ENCODE data around the gene IL17A. TPM values are rescaled to one million over a fixed set of nuclear protein-coding genes. Genes with fewer than 3 reads are reported as not detected.
"Not testable (repeated sequence)": the region's sequence is repeated elsewhere in the genome, so short reads cannot be mapped to it uniquely, and the experiment has no call there.

The IL17A gene
- total RNA-seq, 1 donor from 2014 or later = 2.4 TPM

DNA sequence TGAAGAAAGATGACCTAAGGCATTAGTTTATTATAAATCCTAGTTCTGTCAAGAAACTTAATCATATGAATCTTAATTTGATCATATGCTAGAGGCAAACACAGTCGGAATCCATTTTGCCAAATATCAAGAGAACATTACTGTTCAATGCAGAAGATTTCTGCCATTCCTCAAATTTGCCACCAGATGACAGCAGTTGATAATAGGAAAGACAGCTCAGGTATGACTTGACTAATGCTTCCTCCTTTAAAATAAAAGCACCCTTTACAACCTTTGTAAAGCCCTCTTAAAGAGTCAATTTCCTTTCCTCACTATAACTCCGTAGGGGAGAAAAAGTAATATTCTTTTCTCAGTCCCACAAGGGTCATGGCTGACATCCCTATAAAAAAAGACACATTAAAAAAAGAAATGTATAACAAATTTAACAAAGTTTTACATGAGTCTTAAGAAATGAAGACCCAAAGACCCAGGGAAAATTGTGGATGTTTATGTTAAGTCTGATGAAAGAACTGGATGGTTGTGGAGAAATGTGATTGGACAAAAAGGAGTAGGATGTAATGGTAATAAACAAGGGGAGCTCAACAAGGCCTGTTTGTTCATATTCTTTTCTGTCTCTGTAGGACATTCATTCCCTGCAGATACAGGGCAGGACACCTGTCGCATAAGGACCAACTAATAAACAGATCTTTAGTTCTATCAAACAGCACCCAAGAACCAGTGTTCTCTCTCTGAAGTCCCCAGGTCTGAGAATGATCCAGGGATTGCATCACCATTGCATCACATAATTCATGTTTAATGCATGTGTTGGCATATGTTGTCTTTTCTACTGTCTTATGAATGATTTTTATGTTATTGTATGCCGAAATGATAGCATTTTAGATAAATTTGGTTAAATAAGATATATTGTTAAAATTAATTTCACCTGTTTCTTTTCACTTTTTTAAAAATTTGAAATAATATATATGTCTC, 23.0 kb upstream of the IL17A start:
- DNase-seq (ENCODE audit: low spot score) = no peak

DNA sequence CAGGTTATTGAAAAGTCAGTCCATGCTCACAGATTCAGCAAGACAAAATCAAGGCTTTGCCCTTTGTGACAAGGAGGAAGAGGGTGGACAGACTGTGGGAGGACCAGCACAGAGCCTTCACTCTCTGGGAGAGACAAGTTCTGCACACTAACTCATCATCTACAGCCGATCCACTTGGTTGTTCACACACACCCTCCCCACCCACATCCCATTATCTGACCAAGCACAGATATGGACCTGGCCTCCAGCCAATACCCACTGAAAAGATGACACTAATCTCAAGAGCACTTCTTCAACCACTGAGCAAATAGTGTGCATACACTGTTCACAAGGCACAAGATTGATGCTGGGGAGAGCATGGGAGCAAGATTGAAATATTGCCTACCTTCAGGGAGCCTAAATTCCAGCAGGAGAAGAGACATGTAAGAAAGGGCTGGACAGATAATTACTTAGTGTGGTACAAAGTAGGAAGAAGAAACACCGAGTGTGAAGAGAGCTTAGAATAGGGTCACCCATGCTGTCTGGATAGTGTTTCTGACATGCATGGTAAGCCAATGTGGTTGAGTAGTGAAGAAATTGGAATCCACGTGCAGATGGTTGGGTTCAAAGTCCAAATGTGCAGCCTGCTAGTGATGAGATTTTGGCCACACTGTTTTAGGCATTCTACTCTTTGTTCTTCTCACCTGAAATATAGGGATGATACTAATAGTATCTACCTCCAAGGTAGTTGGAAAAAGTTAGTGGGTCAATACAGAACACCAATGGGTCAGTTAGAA, 21.7 kb upstream of the IL17A start:
- no peak for DNase-seq (ENCODE audit: low spot score)

DNA sequence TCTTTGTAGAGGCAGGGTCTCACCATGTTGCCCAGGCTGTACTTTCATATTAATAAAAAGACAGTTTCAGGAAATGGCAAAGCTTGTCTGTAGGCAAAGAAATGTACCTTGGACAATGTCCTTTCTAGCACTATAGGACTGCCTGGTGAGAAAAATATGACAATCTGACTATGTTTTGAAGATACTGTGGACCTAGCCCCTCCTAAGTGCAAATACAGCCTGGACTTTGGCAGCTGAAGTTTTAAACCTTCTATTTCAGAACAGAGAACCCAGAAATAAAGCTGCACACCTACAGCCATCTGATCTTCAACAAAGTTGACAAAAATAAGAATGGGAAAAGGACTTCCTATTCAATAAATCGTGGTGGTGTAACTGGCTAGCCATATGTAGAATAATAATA, 18.9 kb upstream of the IL17A start:
- no peak for DNase-seq (ENCODE audit: low spot score)

DNA sequence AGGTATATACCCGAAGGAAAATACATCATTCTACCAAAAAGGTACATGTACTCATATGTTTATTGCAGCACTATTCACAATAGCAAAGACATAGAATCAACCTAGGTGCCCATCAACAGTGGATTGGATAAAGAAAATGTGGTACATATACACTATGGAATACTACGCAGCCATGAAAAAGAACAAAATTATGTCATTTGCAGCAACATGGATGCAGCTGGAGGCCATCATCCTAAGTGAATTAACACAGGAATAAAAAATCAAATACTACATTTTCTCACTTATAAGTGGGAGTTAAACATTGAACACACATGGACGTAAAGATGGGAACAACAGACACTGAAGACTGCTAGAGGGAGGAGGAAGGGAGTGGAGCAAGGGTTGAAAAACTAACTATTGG, 17.8 kb upstream of the IL17A start:
- DNase-seq (ENCODE audit: low spot score) = not testable (repeated sequence)

DNA sequence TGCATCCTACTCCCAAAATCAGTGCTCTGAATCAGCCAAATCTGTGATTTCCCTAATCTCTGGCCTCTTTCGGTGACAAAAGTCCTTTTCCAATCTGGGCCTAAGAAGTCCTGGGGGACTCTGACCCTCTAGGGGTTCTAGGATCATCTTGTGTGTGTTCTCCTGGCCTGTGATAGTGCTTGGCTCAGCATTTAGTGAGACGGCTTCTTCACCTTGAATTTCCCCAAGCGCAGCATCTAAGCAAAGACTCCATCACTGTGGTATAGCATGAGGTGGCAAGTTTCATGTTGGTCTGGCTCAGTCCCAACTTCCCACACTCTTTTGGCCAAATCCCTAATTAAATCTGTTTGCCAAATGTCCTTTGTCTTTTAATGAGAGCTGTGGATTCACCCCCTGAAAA, 12.1 kb upstream of the IL17A start:
- no peak for DNase-seq (ENCODE audit: low spot score)

DNA sequence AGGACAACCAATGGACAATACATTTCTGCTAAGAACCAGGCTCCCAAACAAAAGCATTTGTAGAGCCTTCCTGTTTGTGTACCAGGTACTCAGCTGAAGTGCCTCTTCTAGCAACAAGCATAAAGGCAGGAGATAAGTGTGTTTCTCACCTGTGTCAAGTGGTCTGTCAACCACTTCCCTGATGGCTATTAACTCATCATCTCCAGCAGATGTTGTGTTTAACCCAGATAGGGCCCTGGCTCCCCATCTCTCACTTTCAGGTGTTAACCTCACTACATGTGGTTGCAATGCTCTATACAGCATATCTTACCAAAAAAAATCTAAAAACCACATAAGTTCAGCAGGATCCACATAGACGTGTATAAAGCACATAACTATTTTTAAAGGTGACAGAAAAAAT, 9.6 kb upstream of the IL17A start:
- no peak for DNase-seq (ENCODE audit: low spot score)

DNA sequence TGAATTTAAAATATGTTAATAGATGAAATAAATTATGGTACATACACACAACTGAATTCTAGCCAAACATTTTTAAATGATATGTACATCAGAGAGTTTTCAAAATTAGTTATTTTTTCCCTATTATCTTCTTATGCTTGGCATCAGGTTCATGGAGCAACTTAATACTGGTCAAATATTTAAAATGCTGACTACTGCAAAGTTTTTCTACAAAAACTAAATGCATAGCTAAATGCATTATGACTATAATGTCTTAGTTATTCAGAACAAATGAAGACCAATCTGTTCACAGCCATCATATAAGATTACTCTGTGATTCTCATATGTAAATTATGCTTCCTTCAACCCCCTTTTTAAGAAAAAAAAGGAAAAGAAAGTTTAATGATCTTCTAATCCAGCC, 8.2 kb upstream of the IL17A start:
- no peak for DNase-seq (ENCODE audit: low spot score)

DNA sequence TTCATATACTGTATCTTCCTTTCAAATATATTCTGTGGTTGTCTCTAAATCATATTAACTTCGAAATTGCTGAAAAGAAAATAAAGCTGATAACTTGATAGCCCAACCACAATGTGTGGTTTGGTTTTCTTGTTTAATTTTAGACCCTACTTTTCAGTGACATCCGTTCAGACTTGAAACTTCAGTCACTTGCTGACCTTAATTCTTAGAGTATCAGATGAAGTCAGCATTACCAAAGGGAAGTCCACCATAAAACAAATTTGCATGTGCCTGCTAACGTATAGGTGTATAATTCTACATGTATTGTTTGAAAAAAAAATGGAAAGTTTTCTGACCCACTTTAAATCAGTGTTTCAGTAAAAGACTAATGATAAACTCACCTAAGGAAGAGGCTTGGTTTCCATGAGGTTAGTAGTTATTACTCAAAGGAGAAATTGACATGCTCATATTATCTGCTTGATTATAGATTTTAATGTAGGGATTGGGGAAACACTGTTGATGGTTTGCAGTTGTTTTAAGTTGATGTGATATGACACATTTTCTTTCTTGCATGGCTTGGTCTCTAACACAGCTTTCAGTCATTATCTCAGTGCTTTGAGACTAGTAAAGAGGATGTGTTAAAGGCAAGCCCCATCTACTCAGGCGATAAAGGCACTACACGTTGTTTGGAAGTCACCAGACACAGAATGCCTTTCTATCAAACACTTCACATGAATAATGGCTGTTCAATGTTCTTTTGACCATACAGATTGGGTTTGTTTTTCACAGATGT, 5.2 kb upstream of the IL17A start:
- DNase-seq (ENCODE audit: low spot score) = no peak

DNA sequence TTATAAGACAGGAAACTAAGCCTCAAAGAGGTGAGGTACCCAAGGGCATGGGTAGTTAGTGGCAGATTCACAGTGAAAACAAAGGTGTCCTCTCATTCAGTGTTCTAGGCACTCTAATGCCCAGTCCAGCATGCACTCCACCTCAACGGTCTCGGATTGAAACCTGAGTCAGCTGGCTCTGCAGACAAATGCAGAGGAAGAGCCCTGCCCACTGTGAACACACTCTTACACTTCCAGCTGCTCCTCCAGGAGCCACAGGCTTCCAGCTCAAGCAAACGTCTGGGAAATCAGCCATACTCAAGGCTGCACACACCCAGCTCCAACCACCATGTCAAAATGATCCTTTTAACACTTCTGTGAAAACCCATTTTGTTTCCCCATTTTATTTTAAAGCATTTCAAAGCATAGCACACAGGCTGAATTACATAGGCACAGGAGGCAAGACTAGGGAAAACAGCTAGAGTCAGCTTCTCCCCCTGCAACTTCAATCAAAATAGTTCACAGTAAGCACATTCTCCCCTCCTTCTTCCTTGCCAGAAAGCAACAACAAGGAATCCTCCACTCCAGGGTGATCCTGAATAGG, 3.0 kb upstream of the IL17A start:
- peak; percentile 9 for DNase-seq (ENCODE audit: low spot score)

DNA sequence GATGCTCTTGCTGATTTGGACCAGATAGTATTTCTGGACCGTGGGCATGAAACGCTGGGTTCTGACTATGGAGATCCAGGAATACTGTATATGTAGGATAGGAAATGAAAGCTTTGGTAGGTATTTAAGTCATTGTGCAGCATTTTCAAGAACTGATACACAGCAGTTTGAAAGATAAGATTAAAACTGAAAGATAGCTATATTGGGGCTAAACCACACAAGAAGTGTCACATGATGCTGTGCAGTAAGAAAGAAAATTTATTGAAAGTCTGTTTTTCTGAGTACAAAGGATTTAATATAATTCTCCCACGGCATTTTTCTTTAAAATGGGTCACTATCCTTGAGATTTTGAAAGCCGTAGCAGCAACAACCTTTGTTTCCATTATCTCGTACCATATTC, 305 bp downstream of the IL17A start:
- no peak for DNase-seq (ENCODE audit: low spot score)

DNA sequence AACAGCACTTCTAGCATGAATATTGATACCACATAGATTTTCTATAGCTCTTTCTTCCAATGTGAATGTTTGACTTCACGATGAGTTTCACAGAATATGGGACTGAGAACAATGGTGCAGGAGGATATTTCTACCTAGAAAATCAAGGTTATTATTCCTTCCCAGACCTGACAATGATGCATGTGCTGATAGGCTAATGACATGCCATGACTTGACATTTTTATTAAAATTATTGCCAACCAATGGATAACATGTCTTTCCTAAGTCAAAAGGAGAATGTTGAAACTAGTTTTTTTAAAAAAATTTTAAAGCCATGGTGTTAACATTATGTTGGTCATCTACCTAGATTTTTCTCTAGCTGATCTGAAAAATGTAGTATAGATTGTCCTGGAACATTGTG, 923 bp downstream of the IL17A start:
- no peak for DNase-seq (ENCODE audit: low spot score)

DNA sequence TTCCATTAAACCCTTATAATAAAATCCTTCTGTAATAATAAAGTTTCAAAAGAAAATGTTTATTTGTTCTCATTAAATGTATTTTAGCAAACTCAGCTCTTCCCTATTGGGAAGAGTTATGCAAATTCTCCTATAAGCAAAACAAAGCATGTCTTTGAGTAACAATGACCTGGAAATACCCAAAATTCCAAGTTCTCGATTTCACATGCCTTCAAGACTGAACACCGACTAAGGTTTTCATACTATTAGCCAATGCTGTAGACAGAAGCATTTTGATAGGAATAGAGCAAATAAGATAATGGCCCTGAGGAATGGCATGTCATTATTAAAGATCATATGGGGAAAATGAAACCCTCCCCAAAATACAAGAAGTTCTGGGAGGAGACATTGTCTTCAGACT, 3.8 kb downstream of the IL17A start:
- no peak for DNase-seq (ENCODE audit: low spot score)

DNA sequence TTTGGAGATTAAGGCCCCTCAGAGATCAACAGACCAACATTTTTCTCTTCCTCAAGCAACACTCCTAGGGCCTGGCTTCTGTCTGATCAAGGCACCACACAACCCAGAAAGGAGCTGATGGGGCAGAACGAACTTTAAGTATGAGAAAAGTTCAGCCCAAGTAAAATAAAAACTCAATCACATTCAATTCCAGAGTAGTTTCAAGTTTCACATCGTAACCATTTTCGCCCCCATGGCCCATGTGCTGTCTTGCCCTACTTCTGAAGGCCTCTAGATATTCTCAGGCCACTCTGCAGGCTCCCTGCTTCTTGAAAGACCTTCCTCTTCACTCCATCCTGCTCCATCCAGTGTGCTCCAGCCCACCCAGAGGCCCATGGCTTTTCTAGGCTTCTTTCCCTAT, 4.2 kb downstream of the IL17A start:
- no peak for DNase-seq (ENCODE audit: low spot score)

DNA sequence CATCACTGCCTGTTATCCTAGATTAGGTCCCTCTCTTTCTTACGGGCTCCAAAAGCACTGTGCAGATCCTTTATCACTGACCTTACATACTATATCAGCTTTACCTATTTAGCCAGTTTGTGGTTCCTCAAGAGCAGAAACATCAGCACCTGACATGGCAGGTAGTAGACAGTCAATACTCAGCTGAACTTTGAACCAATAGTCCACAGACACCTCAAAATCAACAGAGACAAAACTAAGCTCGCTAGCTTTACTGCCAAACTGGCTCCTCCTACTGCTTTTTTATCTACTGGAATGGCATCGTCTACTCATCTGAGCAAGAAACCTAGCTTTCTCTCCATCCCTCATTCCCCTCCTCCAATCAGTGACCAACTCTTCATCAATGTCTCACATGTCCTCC, 5.6 kb downstream of the IL17A start:
- no peak for DNase-seq (ENCODE audit: low spot score)

DNA sequence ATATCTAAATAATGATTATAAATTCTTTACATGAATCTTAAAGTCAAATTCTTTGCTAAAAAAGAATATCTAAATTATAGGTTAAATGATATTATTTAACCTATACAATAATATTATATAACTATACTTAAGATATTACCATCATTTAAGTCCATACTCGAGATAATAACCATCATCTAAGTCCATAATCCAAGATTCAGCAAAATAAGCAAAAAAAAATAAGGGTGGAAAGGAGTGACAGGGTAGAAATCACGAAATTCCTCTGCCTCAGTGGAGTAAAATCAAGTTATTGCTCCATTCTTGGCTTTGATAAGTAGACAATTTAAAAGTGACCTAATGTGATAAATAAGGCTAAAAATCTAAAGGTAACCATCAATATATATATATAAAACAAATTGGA, 9.7 kb downstream of the IL17A start:
- no peak for DNase-seq (ENCODE audit: low spot score)

DNA sequence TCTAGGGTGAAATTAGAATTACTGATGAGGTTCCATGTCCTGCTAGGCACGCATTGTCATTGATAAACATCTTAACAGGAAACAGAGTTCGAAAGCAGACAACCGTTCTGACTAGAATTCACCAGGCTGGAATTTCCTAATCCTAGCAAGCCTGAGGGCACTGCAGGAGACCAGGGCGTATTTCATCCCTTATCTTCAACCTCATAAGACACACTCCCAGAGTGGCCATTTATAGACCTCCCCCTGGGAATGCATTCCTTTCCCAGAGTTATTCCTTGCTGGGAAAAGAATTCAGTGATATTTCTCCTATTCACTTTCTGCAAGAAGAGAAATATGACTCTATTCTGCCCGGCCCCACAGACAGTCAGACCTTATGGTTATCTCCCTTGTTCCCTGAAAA, 13.9 kb downstream of the IL17A start:
- DNase-seq (ENCODE audit: low spot score) = not testable (repeated sequence)

DNA sequence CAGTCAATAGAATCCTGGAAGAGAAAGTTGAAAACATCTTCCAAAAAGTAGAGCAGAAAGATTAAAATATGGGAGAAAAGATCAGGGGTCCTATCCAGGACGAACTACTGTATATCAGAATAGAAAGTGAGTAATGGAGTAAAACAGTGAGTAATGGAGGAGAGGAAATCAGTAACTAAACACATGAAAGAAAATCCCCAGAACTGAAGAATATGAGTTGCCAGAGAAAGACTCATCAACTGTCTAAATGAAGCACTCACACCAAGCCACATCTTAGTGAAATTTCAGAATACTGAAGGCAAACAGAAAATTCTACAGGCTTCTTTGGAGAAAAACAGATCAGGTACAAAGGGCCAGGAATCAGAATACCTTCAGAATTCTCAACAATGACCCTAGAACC, 14.9 kb downstream of the IL17A start:
- no peak for DNase-seq (ENCODE audit: low spot score)

DNA sequence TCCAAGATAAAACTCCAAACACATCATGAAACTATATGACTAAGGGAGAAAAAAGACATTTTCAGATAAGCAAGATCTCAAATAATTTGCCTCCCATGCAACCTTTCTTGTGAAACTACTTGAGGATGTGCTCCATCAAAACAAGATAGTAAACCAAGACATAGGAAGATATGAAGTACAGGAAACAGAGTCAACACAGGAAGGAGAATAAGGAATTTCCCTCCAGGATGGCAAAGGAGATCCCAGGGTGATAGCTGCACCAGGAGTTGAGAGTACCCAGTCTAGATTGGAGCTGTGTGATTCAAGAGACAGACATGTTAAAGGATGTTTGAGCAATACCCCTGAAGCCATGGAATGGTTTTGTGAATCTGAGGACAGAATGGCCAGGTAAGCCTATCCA, 15.3 kb downstream of the IL17A start:
- no peak for DNase-seq (ENCODE audit: low spot score)

DNA sequence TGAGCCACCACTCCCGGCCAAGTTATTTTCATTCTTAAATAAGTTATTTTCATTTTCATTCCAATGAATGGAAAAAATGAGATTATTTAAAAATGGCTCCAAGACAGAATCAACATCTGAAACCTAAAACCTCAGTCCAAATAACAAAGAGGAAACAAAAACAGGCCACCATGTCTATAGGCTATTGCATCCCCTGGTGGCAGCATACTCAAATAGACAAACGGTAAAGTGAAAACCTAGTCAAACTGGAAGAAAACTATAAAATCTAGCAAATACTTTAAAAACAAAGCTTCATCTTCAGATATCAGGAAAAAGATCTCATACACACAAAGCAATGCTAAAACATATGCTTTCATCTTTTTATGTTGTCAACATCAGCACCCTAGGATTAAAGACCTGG, 20.9 kb downstream of the IL17A start:
- DNase-seq (ENCODE audit: low spot score) = no peak

DNA sequence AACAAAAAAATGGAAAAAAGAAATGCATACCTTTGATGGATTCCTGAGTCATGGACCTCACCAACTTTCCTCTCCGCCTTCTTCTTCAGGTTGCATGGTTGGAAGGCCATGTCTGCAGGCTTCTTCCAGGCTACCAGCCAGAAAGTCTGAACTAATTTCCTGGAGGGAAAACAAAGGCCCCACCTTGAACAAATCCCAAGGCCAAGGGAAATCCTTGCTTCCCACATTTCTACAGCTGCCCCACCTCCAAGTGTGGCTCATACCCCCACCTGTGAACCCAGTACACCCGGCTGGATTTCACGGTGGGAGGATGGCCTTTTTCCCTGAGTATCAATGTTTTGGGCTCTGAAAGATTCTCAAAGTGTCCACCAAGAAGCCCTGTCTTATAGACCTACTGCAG, 22.4 kb downstream of the IL17A start:
- no peak for DNase-seq (ENCODE audit: low spot score)

DNA sequence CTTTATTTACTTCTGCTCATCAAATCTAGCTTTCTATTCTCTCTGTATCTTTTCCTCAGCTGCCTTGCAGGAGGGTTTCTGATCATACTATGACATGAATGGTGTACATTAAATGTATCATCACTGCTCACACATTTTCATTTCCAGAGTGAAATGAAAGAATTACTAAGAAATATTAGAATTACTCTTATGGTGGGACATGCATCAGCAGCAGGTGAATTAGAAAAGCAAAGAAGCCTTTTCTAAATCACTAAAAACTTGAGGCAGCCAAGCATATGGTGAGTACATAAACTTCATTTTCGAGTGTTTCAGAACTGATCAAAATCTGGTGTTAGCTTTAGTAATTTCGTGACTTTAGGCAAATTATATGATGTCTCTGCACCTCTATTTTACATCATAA, 23.6 kb downstream of the IL17A start:
- no peak for DNase-seq (ENCODE audit: low spot score)

DNA sequence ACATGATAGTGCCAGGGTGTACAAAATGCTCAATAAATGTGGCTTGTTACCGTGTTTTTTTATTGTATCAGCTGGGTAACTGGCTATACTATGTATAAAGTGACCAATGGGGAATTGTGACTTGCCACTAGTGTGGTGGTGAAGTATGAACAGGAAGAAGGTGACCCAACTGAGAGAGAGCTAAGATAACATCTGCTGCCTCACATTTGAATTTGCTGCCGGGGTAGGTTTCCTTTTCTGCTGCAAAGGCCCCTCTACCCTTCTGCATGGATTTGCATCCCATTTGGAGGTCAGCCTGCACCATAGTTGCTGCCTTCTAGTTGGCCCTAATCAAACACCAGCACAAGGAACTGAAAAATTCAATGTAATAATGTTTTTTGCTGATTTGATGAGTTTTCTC, 24.1 kb downstream of the IL17A start:
- DNase-seq (ENCODE audit: low spot score) = no peak

Data from umbilical cord (tissue), 2 donors.